Peyer's patch (tissue), 4 donors: ENCODE results near the gene HIGD1C.
"Not testable (repeated sequence)": the region's sequence is repeated elsewhere in the genome, so short reads cannot be mapped to it uniquely, and the experiment has no call there.

Experiments
- POLR2A ChIP-seq, 2 donors: fragments of 450-650 bp; IDR thresholded peaks; one replicate each; pipeline ENCODE4 v1.5.1; 2017; ENCODE audit warnings: antibody characterized with exemption in 2 of 2, mild to moderate bottlenecking in 2 of 2, moderate library complexity in 2 of 2
- TF ChIP-seq, protein P1 (sequence below), 6 experiments: fragments of 450-650 bp in 4 of 6; fragments of 200-600 bp in 2 of 6; sonication (generic) in 1 of 6; IDR thresholded peaks; one replicate each; pipeline ENCODE4 v1.5.1; 2017 to 2019; ENCODE audit warnings: antibody characterized with exemption in 6 of 6, mild to moderate bottlenecking in 3 of 6, moderate library complexity in 1 of 6

DNA sequence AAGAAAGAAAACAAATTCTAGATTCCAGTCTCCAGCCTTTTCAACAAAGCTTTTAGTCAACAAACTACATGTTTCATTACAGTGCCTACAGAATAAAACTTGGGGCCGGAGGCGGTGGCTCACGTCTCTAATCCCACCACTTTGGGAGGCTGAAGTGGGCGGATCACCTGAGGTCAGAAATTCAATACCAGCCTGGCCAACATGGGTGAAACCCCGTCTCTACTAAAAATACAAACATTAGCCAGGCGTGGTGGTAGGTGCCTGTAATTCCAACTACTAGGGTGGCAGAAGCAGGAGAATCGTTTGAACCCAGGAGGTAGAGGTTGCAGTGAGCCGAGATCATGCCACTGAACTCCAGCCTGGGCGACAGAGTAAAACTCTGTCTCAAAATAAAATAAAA lies 62.1 kb downstream of the HIGD1C start:
- TF ChIP-seq POLR2A (IDR thresholded peaks at IDR 0.05), result not testable (repeated sequence)
- TF ChIP-seq, protein P1, sequence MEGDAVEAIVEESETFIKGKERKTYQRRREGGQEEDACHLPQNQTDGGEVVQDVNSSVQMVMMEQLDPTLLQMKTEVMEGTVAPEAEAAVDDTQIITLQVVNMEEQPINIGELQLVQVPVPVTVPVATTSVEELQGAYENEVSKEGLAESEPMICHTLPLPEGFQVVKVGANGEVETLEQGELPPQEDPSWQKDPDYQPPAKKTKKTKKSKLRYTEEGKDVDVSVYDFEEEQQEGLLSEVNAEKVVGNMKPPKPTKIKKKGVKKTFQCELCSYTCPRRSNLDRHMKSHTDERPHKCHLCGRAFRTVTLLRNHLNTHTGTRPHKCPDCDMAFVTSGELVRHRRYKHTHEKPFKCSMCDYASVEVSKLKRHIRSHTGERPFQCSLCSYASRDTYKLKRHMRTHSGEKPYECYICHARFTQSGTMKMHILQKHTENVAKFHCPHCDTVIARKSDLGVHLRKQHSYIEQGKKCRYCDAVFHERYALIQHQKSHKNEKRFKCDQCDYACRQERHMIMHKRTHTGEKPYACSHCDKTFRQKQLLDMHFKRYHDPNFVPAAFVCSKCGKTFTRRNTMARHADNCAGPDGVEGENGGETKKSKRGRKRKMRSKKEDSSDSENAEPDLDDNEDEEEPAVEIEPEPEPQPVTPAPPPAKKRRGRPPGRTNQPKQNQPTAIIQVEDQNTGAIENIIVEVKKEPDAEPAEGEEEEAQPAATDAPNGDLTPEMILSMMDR (IDR thresholded peaks at IDR 0.05), result not testable (repeated sequence)
